Mesendoderm (in vitro differentiated cells): ENCODE measurements around the gene SPOCK3.

Source experiments
- DNase-seq: peaks from one replicate; pipeline ENCODE4 v3.0.0; 2013
- H2AK5ac ChIP-seq: 2 replicates; pipeline ENCODE4 v1.6.1; 2013; ENCODE audit warnings: low read length, inconsistent platforms
- H2BK120ac ChIP-seq: 2 replicates; pipeline ENCODE4 v1.6.1; 2013; ENCODE audit warnings: low read depth, mild to moderate bottlenecking, low read length, moderate library complexity, mixed read lengths
- H2BK15ac ChIP-seq: replicated peaks from 2 replicates; pipeline ENCODE4 v1.6.1; 2013; ENCODE audit warnings: low read depth, mild to moderate bottlenecking, moderate library complexity
- H2BK5ac ChIP-seq: 2 replicates; pipeline ENCODE4 v1.6.1; 2013; ENCODE audit warnings: low read length, inconsistent platforms
- H3K18ac ChIP-seq: 2 replicates; pipeline ENCODE4 v1.6.1; 2013; ENCODE audit warnings: mild to moderate bottlenecking, low read length, mixed read lengths
- H3K23ac ChIP-seq: one replicate; pipeline ENCODE4 v1.6.1; 2013; ENCODE audit warnings: low read length
- H3K27ac ChIP-seq: 2 replicates; pipeline ENCODE4 v1.5.1; 2013; ENCODE audit warnings: low read depth, mild to moderate bottlenecking, inconsistent platforms, low read length, moderate library complexity
- H3K27me3 ChIP-seq: 2 replicates; pipeline ENCODE4 v1.6.1; 2013; ENCODE audit warnings: low read length, control low read depth, mild to moderate bottlenecking, inconsistent platforms; ENCODE audit not compliant: insufficient read depth, poor library complexity
- H3K36me3 ChIP-seq: 2 replicates; pipeline ENCODE4 v1.6.1; 2013; ENCODE audit warnings: low read length, inconsistent platforms; ENCODE audit not compliant: control insufficient read depth, insufficient read depth
- H3K4ac ChIP-seq: one replicate; pipeline ENCODE4 v1.6.1; 2013; ENCODE audit warnings: low read depth, mild to moderate bottlenecking, low read length, moderate library complexity
- H3K4me1 ChIP-seq: 2 replicates; pipeline ENCODE4 v1.6.1; 2013; ENCODE audit warnings: low read depth, low read length, inconsistent platforms; ENCODE audit not compliant: control insufficient read depth
- H3K4me2 ChIP-seq: 2 replicates; pipeline ENCODE4 v1.6.1; 2013; ENCODE audit warnings: low read length
- H3K4me3 ChIP-seq: 2 replicates; pipeline ENCODE4 v1.5.1; 2013; ENCODE audit warnings: mild to moderate bottlenecking, low read length
- H3K56ac ChIP-seq: one replicate; pipeline ENCODE4 v1.6.1; 2013; ENCODE audit warnings: low read length
- H3K79me1 ChIP-seq: 2 replicates; pipeline ENCODE4 v1.6.1; 2013; ENCODE audit warnings: low read length, inconsistent platforms
- H3K79me2 ChIP-seq: 2 replicates; pipeline ENCODE4 v1.6.1; 2013; ENCODE audit warnings: mild to moderate bottlenecking, low read length; ENCODE audit not compliant: control insufficient read depth, insufficient read depth
- H3K9ac ChIP-seq: 2 replicates; pipeline ENCODE4 v1.6.1; 2013; ENCODE audit warnings: low read length, inconsistent platforms
- H4K5ac ChIP-seq: one replicate; pipeline ENCODE4 v1.6.1; 2013; ENCODE audit warnings: low read length
- H4K8ac ChIP-seq: one replicate; pipeline ENCODE4 v1.6.1; 2013; ENCODE audit warnings: low read depth, mild to moderate bottlenecking, control low read depth, low read length, moderate library complexity
- WGBS: extraction: QIAGEN DNeasy Blood & Tissue Kit; methylation state at CpG from one replicate; pipeline ENCODE4 v1.1.7; 2013; ENCODE audit warnings: low lambda C conversion rate, missing lambda C conversion rate; ENCODE audit not compliant: insufficient coverage; ENCODE audit errors: extremely low coverage; 5-methylcytosine and 5-hydroxymethylcytosine counted together

The SPOCK3 gene

DNA sequence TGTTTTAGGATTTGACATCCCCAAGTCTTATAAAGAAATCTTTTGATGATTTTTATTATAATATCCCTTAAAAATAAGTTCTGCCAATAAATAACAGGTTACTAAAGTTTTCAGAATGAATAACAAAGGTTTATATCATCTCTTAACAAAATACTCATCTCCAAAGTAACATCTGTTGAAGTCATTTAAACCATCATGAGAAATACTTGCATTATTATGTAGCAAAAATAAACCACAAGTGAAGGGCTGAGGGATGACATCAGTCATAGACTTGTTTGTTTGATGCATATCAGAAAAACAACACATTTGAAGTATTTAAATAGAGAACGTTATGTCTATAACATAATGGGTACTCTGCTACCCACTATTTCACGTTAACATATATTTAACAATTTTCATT, 114.9 kb downstream of the SPOCK3 start:
- no peaks in the 10 kb centered on the region for H3K27me3 ChIP-seq
- H2AK5ac ChIP-seq = no peak overlapping the region
- DNase-seq = no peak
- H3K36me3 ChIP-seq = no peaks in the 10 kb centered on the region
- H3K79me2 ChIP-seq = no peaks in the 10 kb centered on the region
- no peak overlapping the region for H3K27ac ChIP-seq
- no peak overlapping the region for H3K4ac ChIP-seq
- H3K4me2 ChIP-seq = no peak overlapping the region
- WGBS = no CpG with 5 or more reads among the region's 2 CpGs
- H2BK15ac ChIP-seq = no peak overlapping the region
- no peak overlapping the region for H4K8ac ChIP-seq
- no peak overlapping the region for H4K5ac ChIP-seq
- H3K4me3 ChIP-seq = no peak overlapping the region
- no peak overlapping the region for H3K9ac ChIP-seq
- no peak overlapping the region for H2BK5ac ChIP-seq
- no peak overlapping the region for H2BK120ac ChIP-seq
- H3K18ac ChIP-seq = no peak overlapping the region
- no peaks in the 10 kb centered on the region for H3K79me1 ChIP-seq
- no peak overlapping the region for H3K23ac ChIP-seq
- H3K4me1 ChIP-seq = peaks cover 2% of the 10 kb centered on the region
- H3K56ac ChIP-seq = no peak overlapping the region

DNA sequence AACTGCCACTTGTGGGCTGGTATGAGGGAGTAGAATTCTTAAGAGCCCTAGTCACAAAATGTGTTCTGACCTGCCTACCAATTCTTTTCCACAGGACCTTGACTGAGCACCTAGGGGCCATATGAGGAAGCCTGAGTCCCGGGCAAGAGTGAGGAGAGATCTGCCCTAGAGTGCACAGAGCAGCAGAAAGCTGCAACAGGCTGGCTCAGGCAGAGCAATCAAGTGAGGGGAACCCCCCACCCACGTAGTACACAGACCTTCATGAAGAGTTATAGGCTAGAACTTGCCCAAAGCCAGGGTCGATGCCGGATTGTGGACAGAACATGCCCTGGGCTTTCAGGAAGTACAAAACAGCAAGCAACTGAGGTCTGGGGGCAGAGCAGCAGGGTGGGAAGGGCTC, 117.0 kb downstream of the SPOCK3 start:
- H3K23ac ChIP-seq = no peak overlapping the region

DNA sequence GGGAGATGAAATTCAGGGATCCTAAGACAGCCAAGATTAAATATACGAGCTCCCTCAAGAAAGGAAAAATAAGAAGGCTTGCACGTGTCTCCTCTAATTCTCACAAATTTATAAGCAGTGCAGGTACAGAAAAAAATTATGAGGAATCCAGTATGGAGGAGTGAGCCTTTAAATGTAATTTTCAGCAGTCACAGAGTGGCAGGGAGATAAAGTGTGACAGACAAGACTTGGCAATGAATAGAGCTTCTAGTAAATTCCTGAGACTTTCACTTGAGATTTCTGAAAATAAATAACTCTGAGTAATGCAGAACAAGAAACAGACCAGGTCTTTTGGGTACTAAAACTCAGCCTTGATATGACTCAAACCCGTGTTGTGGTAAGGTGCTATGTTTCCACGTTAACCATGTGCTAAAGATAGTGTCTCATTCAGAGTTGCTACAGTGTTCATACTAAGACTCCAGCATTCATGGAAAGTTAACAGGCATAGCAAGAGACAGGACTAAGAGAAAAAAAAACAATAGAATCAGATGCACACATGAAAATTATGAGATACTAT, 119.8 kb downstream of the SPOCK3 start:
- Histone ChIP-seq H3K36me3 (no peaks in the 10 kb centered on the region), H2BK5ac (no peak overlapping the region), H4K5ac (no peak overlapping the region), H3K4ac (no peak overlapping the region), H2BK120ac (no peak overlapping the region), H3K4me1 (peaks cover 2% of the 10 kb centered on the region), H3K79me1 (no peaks in the 10 kb centered on the region), H3K4me2 (no peak overlapping the region), H3K4me3 (no peak overlapping the region), H3K18ac (no peak overlapping the region), H4K8ac (no peak overlapping the region), H3K27ac (no peak overlapping the region), H3K9ac (no peak overlapping the region), H3K27me3 (no peaks in the 10 kb centered on the region), H2AK5ac (no peak overlapping the region), H3K23ac (no peak overlapping the region), H3K56ac (no peak overlapping the region), H3K79me2 (no peaks in the 10 kb centered on the region), H2BK15ac (no peak overlapping the region)
- DNase-seq = no peak
- no CpG with 5 or more reads among the region's 4 CpGs for WGBS

More for the DNA sequence above, 117.0 kb downstream of the SPOCK3 start:
- Histone ChIP-seq H3K4me1 (peaks cover 2% of the 10 kb centered on the region), H4K8ac (no peak overlapping the region), H2BK15ac (no peak overlapping the region), H3K4me3 (no peak overlapping the region), H3K4ac (no peak overlapping the region), H3K79me2 (no peaks in the 10 kb centered on the region), H3K79me1 (no peaks in the 10 kb centered on the region), H2BK5ac (no peak overlapping the region), H3K36me3 (no peaks in the 10 kb centered on the region), H3K27ac (no peak overlapping the region), H3K27me3 (no peaks in the 10 kb centered on the region), H4K5ac (no peak overlapping the region), H3K18ac (peak overlapping the region; percentile 18), H3K4me2 (no peak overlapping the region), H3K9ac (no peak overlapping the region), H2AK5ac (no peak overlapping the region), H3K56ac (no peak overlapping the region), H2BK120ac (no peak overlapping the region)
- DNase-seq = no peak
- WGBS = no CpG with 5 or more reads among the region's 4 CpGs

DNA sequence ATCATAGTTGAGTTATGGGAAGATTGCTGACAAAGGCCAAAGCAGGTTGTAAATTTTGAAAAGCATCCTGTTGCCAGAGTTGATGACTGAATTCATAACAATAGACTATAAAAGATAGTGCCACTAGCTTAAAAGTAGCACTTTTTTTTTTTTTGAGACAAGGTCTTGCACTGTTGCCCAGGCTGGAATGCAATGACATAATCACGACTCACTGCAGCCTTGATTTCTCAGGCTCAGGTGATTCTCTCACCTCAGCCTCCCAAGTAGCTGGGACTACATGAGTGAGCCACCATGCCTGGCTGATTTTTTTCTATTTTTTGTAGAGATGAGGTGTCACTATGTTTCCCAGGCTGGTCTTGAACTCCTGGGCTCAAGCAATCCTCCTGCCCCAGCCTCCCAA, 122.7 kb downstream of the SPOCK3 start:
- Histone ChIP-seq H3K56ac (no peak overlapping the region), H3K79me2 (no peaks in the 10 kb centered on the region), H3K27me3 (no peaks in the 10 kb centered on the region), H2BK120ac (no peak overlapping the region), H3K27ac (no peak overlapping the region), H4K8ac (no peak overlapping the region), H2BK5ac (no peak overlapping the region), H4K5ac (no peak overlapping the region), H3K4me3 (no peak overlapping the region), H3K36me3 (no peaks in the 10 kb centered on the region), H3K4ac (no peak overlapping the region), H3K4me2 (no peak overlapping the region), H3K79me1 (no peaks in the 10 kb centered on the region), H2BK15ac (no peak overlapping the region), H2AK5ac (no peak overlapping the region), H3K23ac (no peak overlapping the region), H3K18ac (no peak overlapping the region), H3K9ac (no peak overlapping the region), H3K4me1 (no peaks in the 10 kb centered on the region)
- no CpG with 5 or more reads among the region's 1 CpG for WGBS
- DNase-seq = peak; percentile 43

DNA sequence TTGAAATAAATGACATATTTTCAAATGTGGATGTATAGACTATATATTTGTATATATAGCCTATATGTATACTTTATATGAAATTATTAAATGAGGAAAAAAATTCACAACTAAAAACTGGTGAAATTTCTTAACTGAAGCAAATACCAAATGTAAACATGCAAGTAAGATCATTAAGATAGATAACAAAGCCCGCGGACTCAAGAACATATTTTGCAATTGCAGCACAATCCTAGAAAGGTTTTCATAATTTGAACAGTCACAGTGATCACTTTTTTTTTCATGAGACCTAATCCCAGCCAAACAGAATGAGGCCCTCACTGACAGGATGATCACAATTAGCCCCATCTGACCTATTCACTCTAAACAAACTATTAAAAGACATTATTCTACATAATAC, 123.2 kb downstream of the SPOCK3 start:
- H3K79me1 ChIP-seq = no peaks in the 10 kb centered on the region
- H3K79me2 ChIP-seq = no peaks in the 10 kb centered on the region
- no peak overlapping the region for H4K5ac ChIP-seq
- no peak overlapping the region for H3K4me2 ChIP-seq
- H2BK5ac ChIP-seq = no peak overlapping the region
- H2BK120ac ChIP-seq = no peak overlapping the region
- H3K27me3 ChIP-seq = no peaks in the 10 kb centered on the region
- no peak overlapping the region for H3K56ac ChIP-seq
- H3K27ac ChIP-seq = no peak overlapping the region
- H2BK15ac ChIP-seq = no peak overlapping the region
- H3K23ac ChIP-seq = no peak overlapping the region
- H3K36me3 ChIP-seq = no peaks in the 10 kb centered on the region
- H3K18ac ChIP-seq = no peak overlapping the region
- WGBS = no CpG with 5 or more reads among the region's 2 CpGs
- H3K4ac ChIP-seq = no peak overlapping the region
- H3K9ac ChIP-seq = no peak overlapping the region
- H2AK5ac ChIP-seq = no peak overlapping the region
- no peaks in the 10 kb centered on the region for H3K4me1 ChIP-seq
- no peak for DNase-seq
- H4K8ac ChIP-seq = no peak overlapping the region
- H3K4me3 ChIP-seq = no peak overlapping the region

DNA sequence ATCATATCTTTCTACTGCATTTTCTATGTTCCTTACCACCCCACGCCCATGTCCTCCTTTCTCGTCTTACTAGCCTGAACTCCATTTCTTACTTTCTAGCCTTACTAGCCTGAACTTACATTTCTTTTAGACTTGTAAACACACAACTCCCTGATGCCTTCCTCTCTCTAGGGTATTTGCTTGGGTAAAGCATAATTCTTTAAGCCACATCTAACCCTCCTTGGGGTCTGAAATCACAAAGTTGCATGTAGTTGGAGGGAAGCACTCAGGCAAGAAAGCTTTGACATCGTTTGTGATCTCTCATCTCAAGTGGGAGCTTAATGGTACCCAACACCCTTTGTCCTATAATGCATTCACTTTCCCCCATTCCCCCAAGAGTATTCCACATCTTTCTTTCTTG, 124.4 kb downstream of the SPOCK3 start:
- H4K5ac ChIP-seq = no peak overlapping the region

More for the DNA sequence above, 124.4 kb downstream of the SPOCK3 start:
- Histone ChIP-seq H2AK5ac (no peak overlapping the region), H3K4me2 (no peak overlapping the region), H3K27ac (no peak overlapping the region), H3K36me3 (no peaks in the 10 kb centered on the region), H3K4ac (no peak overlapping the region), H3K23ac (no peak overlapping the region), H3K56ac (no peak overlapping the region), H4K8ac (no peak overlapping the region), H2BK15ac (no peak overlapping the region), H2BK120ac (no peak overlapping the region), H3K79me1 (no peaks in the 10 kb centered on the region), H2BK5ac (no peak overlapping the region), H3K27me3 (no peaks in the 10 kb centered on the region), H3K4me1 (no peaks in the 10 kb centered on the region), H3K18ac (no peak overlapping the region), H3K9ac (no peak overlapping the region), H3K79me2 (no peaks in the 10 kb centered on the region), H3K4me3 (no peak overlapping the region)
- WGBS = 100% methylated on average over 2 of the region's 3 CpGs
- DNase-seq = no peak
